ENCODE data around the gene TEX28. TPM values are rescaled to one million over a fixed set of nuclear protein-coding genes. Genes with fewer than 3 reads are reported as not detected.
"Not testable (repeated sequence)": the region's sequence is repeated elsewhere in the genome, so short reads cannot be mapped to it uniquely, and the experiment has no call there.

TEX28 gene
- total RNA-seq, 1 experiment from 2014 or later = not detected

DNA sequence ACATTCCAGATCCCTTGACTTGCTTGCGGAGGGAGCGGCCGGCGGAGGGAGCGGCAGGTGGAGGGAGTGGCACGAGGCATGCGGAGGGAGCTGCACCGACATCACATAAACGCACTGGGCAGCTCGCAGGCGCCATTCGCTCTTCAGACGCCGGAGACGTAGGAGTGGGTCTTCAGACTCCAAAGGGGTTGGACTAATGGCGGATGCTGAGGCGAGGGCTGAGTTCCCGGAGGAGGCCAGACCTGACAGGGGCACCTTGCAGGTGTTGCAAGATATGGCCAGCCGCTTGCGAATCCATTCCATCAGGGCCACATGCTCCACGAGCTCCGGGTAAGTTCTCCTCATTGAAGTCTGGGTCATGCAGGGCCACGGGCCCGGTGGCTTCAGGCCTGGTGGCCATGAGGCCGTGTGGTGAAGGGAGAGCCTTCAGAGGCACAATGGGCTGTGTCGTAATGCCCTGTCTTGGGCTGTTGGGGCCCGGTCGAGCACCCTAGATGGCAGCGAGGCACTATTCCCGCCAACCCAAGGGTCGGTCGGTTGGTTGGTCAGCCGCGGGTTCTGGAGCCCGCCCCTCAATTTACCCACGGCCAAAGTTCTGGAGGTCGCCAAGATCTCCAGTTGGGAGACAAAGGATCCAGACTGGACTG, 863 bp upstream of the TEX28 start, which contains the start of gene TKTL1:
Gene TKTL1 (plus strand): TSS at position 132 of the 647 bp plus-strand sequence. CDS start 65 bp downstream, at position 197.
- no peak within 1 kb of the TSS for H3K9ac ChIP-seq (ENCODE audit: low read length)
- CTCF ChIA-PET = no interaction called here
- no peaks in the 10 kb centered on the region for H3K9me3 ChIP-seq (ENCODE audit: control insufficient read depth in 1 of 2, insufficient read depth in 1 of 2, low read depth in 1 of 2, low read length in 2 of 2)
- H3K4me2 ChIP-seq (ENCODE audit: low read length) = no peak within 1 kb of the TSS
- DNase-seq (ENCODE audit: low read depth, low spot score) (no peak), ATAC-seq (no peak)
- H4K20me1 ChIP-seq (ENCODE audit: insufficient read depth) = no peaks in the 10 kb centered on the region
- intact Hi-C loops (cut with micrococcal nuclease) = no loop called here
- H3K79me2 ChIP-seq (ENCODE audit: insufficient read depth, low read length) = no peaks in the 10 kb centered on the region
- H3K4me3 ChIP-seq (replicated peaks in 1 of 2; ENCODE audit: low read depth in 1 of 2, low read length in 2 of 2) = no peak within 1 kb of the TSS
- POLR2A ChIA-PET = no interaction called here
- no peaks in the 10 kb centered on the region for H3K27me3 ChIP-seq (ENCODE audit: insufficient read depth, low read length)
- RAD21 ChIA-PET (ENCODE audit: low non-redundant PET in 1 of 2, low total read pairs in 2 of 2, uncharacterized antibody in 2 of 2, unreplicated experiment in 2 of 2) = no interaction called here
- H3K27ac ChIP-seq (ENCODE audit: low read depth, low read length) = no peak within 1 kb of the TSS
- BruUV-seq (replicated peaks) = no TSS peak
- H2AFZ ChIP-seq (ENCODE audit: low read depth, low read length, poor library complexity, severe bottlenecking) = no peak within 1 kb of the TSS
- no peaks in the 10 kb centered on the region for H3K4me1 ChIP-seq (ENCODE audit: control insufficient read depth in 1 of 2, insufficient read depth in 2 of 2, low read length in 2 of 2)
- no peaks in the 10 kb centered on the region for H3K9me2 ChIP-seq (ENCODE audit: insufficient read depth)
- TF ChIP-seq, protein P1, sequence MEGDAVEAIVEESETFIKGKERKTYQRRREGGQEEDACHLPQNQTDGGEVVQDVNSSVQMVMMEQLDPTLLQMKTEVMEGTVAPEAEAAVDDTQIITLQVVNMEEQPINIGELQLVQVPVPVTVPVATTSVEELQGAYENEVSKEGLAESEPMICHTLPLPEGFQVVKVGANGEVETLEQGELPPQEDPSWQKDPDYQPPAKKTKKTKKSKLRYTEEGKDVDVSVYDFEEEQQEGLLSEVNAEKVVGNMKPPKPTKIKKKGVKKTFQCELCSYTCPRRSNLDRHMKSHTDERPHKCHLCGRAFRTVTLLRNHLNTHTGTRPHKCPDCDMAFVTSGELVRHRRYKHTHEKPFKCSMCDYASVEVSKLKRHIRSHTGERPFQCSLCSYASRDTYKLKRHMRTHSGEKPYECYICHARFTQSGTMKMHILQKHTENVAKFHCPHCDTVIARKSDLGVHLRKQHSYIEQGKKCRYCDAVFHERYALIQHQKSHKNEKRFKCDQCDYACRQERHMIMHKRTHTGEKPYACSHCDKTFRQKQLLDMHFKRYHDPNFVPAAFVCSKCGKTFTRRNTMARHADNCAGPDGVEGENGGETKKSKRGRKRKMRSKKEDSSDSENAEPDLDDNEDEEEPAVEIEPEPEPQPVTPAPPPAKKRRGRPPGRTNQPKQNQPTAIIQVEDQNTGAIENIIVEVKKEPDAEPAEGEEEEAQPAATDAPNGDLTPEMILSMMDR (IDR thresholded peaks at IDR 0.05 in 2 of 3, conservative IDR thresholded peaks at IDR 0.05 in 1 of 3; ENCODE audit: borderline replicate concordance in 1 of 3, insufficient read depth in 1 of 3, low read depth in 2 of 3, low read length in 2 of 3) = no peak
- no peak for TF ChIP-seq ZNF274 (IDR thresholded peaks at IDR 0.05; ENCODE audit: low read depth, low read length)
- no peak for TF ChIP-seq JUND (IDR thresholded peaks at IDR 0.05)
- no peak for TF ChIP-seq EZH2 (IDR thresholded peaks at IDR 0.05)
- TF ChIP-seq, protein P2, sequence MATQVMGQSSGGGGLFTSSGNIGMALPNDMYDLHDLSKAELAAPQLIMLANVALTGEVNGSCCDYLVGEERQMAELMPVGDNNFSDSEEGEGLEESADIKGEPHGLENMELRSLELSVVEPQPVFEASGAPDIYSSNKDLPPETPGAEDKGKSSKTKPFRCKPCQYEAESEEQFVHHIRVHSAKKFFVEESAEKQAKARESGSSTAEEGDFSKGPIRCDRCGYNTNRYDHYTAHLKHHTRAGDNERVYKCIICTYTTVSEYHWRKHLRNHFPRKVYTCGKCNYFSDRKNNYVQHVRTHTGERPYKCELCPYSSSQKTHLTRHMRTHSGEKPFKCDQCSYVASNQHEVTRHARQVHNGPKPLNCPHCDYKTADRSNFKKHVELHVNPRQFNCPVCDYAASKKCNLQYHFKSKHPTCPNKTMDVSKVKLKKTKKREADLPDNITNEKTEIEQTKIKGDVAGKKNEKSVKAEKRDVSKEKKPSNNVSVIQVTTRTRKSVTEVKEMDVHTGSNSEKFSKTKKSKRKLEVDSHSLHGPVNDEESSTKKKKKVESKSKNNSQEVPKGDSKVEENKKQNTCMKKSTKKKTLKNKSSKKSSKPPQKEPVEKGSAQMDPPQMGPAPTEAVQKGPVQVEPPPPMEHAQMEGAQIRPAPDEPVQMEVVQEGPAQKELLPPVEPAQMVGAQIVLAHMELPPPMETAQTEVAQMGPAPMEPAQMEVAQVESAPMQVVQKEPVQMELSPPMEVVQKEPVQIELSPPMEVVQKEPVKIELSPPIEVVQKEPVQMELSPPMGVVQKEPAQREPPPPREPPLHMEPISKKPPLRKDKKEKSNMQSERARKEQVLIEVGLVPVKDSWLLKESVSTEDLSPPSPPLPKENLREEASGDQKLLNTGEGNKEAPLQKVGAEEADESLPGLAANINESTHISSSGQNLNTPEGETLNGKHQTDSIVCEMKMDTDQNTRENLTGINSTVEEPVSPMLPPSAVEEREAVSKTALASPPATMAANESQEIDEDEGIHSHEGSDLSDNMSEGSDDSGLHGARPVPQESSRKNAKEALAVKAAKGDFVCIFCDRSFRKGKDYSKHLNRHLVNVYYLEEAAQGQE (IDR thresholded peaks at IDR 0.05; ENCODE audit: low read depth) = no peak
- no peak for TF ChIP-seq EZH2phosphoT487 (IDR thresholded peaks at IDR 0.05; ENCODE audit: borderline replicate concordance)
- TF ChIP-seq YY1 (IDR thresholded peaks at IDR 0.05; ENCODE audit: extremely low read depth, insufficient replicate concordance, low read depth, low read length) = no peak
- TF ChIP-seq SP1 (IDR thresholded peaks at IDR 0.05; ENCODE audit: low read depth) = no peak
- TF ChIP-seq SRF (IDR thresholded peaks at IDR 0.05; ENCODE audit: low read depth) = no peak
- TF ChIP-seq ELF1 (IDR thresholded peaks at IDR 0.05; ENCODE audit: borderline replicate concordance, low read depth) = no peak
- H3K36me3 ChIP-seq (ENCODE audit: control insufficient read depth in 1 of 2, insufficient read depth in 2 of 2, low read length in 2 of 2) = no peaks in the 10 kb centered on the region

DNA sequence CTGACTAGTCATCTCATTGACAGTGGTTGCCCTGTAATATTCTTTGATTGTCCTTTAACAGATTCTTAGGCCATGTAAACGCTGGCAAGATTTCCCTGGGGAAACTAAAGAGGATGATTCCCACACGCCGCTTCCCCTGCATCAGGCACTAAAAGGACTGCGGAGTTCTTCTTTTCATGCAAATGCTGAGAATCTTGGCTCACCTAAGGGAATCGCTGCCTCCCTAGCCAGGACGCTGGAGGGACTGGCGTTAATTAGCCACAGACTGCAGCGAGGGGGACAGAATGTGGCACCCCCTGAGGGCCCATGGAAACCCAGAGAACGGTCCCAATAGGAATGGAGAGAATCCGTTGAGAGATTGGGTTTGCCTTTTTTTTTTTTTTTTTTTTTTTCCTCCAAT, 8.5 kb downstream of the TEX28 start:
- H3K4me2 ChIP-seq (ENCODE audit: low read length); H3K9me2 ChIP-seq (ENCODE audit: insufficient read depth); RAD21 ChIA-PET (ENCODE audit: low non-redundant PET in 1 of 2, low total read pairs in 2 of 2, uncharacterized antibody in 2 of 2, unreplicated experiment in 2 of 2); H3K9me3 ChIP-seq (ENCODE audit: control insufficient read depth in 1 of 2, insufficient read depth in 1 of 2, low read depth in 1 of 2, low read length in 2 of 2); H2AFZ ChIP-seq (ENCODE audit: low read depth, low read length, poor library complexity, severe bottlenecking); intact Hi-C loops (cut with micrococcal nuclease); CTCF ChIA-PET; POLR2A ChIA-PET; H3K27ac ChIP-seq (ENCODE audit: low read depth, low read length); H3K27me3 ChIP-seq (ENCODE audit: insufficient read depth, low read length); H4K20me1 ChIP-seq (ENCODE audit: insufficient read depth); H3K4me3 ChIP-seq (replicated peaks in 1 of 2; ENCODE audit: low read depth in 1 of 2, low read length in 2 of 2); H3K9ac ChIP-seq (ENCODE audit: low read length); ATAC-seq; H3K36me3 ChIP-seq (ENCODE audit: control insufficient read depth in 1 of 2, insufficient read depth in 2 of 2, low read length in 2 of 2); H3K79me2 ChIP-seq (ENCODE audit: insufficient read depth, low read length); H3K4me1 ChIP-seq (ENCODE audit: control insufficient read depth in 1 of 2, insufficient read depth in 2 of 2, low read length in 2 of 2); BruUV-seq (replicated peaks); DNase-seq (ENCODE audit: low read depth, low spot score): not testable (repeated sequence)

Measured in HCT116 (cell line).